ENCODE data around the gene OLFML3.
"Not testable (repeated sequence)": the region's sequence is repeated elsewhere in the genome, so short reads cannot be mapped to it uniquely, and the experiment has no call there.

The OLFML3 gene, protein sequence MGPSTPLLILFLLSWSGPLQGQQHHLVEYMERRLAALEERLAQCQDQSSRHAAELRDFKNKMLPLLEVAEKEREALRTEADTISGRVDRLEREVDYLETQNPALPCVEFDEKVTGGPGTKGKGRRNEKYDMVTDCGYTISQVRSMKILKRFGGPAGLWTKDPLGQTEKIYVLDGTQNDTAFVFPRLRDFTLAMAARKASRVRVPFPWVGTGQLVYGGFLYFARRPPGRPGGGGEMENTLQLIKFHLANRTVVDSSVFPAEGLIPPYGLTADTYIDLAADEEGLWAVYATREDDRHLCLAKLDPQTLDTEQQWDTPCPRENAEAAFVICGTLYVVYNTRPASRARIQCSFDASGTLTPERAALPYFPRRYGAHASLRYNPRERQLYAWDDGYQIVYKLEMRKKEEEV

GRCh38 chr1:113978863-113979702 is at the start of gene OLFML3:
Gene OLFML3 (plus strand): TSS chr1:113979474. CDS start chr1:113979517, 43 bp downstream.
- peak; percentile 80 for DNase-seq

- DNase-seq, result no peak
Observed at GRCh38 chr1:113929750-113930498, 49.4 kb upstream of the OLFML3 start.

DNA sequence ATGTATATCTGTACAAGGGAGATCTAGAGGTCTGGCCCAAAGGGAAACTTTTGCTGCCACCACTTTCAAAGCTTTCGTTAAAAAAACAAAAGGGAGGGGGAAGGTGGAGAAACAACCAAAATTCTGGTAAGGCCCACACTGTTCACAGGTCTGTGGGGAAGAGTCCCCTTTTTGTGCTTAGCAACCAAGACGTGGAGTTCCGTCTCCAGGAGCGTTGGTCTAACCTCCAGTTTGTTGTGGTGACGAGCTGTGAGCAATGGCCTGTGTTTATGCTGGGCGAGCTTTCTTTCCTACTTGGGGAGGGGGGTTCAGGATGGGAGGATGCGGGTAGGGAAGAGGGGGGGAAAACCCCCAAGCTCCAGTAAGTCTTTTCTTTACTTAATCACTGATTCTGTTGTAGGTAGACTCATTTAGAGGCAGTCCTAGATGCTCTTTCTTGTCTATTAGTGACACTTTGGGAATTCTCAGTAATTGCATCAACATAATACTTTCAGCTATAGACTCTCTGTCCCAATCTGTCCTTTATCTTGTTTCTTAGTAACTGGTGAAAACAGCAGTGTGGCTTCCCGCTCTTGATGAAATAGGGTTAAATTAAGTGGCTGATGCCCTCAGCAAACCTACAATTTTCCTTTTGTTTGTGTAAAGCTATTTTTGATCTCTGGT is 48.6 kb upstream of the OLFML3 start:
- DNase-seq, result no peak

DNA sequence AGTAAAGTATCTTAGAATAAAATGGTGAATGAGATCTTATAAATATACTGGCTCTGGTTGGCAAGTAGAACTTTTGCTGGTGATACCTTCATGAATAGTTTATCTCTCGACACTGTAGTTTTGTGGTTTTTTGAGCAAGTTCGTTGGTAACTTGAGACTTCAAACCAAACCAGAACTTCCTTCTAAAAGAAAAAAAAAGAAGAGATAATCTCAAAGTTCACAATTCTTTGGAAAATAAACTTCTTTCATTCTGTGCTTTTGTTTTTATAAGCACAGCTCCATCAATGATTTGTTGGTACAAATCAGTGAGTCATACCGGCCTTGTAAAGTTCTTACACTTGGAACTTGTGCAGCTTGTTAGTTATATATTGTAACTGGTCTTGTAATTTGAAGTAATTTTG is 47.8 kb upstream of the OLFML3 start:
- no peak for DNase-seq

- DNase-seq, result no peak
Observed at GRCh38 chr1:113934006-113934405, 45.3 kb upstream of the OLFML3 start.

- no peak for DNase-seq
Observed at GRCh38 chr1:113934511-113935055, 44.7 kb upstream of the OLFML3 start.

GRCh38 chr1:113935176-113935575 is 44.1 kb upstream of the OLFML3 start:
- DNase-seq, result no peak

- no peak for DNase-seq
Observed at GRCh38 chr1:113935970-113936369, 43.3 kb upstream of the OLFML3 start.

DNA sequence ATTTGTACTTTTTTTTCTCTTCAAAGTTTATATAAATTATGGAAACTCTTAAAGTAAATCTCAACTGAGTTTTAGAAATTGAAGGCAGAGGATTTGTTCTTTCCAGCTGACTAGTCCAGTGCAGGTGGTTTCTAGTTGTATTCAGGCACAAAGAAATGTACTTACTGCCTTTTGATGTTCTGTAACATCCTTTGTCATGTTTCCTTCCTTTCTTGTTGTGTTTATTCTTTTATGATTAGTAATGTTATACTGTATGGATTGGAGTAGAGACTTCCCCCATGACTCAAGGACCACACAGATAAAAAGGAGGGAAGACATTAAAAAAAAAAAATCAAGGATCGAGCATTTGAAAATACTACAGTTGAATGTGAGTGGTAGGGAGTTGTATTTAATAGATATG is 42.1 kb upstream of the OLFML3 start:
- no peak for DNase-seq

- DNase-seq, result no peak
Observed at GRCh38 chr1:113938192-113938591, 41.1 kb upstream of the OLFML3 start.

DNA sequence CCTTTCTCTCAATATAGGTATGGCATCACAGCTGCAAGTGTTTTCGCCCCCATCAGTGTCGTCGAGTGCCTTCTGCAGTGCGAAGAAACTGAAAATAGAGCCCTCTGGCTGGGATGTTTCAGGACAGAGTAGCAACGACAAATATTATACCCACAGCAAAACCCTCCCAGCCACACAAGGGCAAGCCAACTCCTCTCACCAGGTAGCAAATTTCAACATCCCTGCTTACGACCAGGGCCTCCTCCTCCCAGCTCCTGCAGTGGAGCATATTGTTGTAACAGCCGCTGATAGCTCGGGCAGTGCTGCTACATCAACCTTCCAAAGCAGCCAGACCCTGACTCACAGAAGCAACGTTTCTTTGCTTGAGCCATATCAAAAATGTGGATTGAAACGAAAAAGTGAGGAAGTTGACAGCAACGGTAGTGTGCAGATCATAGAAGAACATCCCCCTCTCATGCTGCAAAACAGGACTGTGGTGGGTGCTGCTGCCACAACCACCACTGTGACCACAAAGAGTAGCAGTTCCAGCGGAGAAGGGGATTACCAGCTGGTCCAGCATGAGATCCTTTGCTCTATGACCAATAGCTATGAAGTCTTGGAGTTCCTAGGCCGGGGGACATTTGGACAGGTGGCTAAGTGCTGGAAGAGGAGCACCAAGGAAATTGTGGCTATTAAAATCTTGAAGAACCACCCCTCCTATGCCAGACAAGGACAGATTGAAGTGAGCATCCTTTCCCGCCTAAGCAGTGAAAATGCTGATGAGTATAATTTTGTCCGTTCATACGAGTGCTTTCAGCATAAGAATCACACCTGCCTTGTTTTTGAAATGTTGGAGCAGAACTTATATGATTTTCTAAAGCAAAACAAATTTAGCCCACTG is 38.7 kb upstream of the OLFML3 start:
- DNase-seq, result no peak

DNA sequence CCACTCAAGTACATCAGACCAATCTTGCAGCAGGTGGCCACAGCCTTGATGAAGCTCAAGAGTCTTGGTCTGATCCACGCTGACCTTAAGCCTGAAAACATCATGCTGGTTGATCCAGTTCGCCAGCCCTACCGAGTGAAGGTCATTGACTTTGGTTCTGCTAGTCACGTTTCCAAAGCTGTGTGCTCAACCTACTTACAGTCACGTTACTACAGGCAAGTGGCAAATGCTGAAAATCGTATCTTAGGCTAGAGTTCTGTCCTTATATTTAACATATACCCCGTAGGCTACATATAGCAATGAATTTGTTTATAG is 38.1 kb upstream of the OLFML3 start:
- no peak for DNase-seq

GRCh38 chr1:113942527-113942926 is 36.7 kb upstream of the OLFML3 start:
- DNase-seq, result no peak

- no peak for DNase-seq
Observed at GRCh38 chr1:113943028-113943811, 36.1 kb upstream of the OLFML3 start.

GRCh38 chr1:113945329-113945728 is 33.9 kb upstream of the OLFML3 start:
- DNase-seq, result no peak

GRCh38 chr1:113946112-113946511 is 33.2 kb upstream of the OLFML3 start:
- no peak for DNase-seq

DNA sequence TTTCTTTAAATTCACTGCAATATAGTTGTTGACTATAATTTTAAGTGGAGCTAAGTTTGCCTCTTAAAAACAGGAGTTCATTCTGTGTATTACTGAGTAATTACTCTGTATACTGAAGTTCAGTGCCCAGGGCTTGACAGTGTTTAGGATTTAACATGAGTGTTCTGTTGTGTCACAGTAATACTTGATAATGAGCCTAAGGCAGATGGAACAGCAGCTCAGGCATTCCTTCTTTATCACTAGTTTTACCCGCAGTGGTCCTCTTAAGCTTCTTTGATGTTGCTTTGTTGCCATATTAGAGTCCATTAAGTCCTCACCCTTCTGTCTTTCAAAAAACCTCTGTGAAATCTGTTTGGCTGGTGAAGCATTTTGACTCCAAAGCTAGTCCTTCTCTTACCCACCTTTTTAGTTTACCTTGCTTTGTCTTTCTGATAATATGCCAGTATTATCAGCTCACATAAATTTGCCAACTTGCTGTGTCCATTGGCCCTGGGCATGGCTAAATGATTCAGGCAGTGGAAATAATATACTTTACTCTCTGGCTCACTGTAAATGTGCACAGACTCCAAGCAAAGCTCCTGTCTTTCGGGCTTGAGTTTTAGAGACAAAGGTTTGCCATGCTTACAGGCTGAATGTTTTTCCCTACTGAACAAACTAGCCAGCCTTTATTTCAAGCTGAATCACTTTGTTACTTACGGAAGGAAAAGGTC is 32.4 kb upstream of the OLFML3 start:
- DNase-seq, result no peak

GRCh38 chr1:113947388-113948107 is 31.7 kb upstream of the OLFML3 start:
- no peak for DNase-seq

DNA sequence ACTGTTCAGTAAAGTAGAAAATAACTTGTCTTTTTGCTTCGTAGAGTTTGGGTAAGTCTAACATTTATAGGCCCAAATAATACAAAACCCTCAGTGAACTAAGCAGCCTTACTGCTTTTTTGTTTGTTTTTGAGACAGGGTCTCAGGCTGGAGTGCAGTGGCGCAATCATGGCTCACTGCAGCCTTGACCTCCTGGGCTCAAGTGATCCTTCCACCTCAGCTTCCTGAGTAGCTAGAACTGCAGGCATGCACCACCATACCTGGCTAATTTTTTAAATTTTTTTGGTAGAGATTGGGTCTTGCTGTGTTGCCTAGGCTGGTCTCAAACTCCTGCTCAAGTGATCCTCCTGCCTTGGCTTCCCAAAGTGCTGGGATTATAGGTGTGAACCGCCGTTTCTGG is 31.1 kb upstream of the OLFML3 start:
- not testable (repeated sequence) for DNase-seq
